IMR-90 (cell line): ENCODE measurements around the gene EGFR. TPM values are rescaled to one million over a fixed set of nuclear protein-coding genes. Genes with fewer than 3 reads are reported as not detected.

Experiments used
- CEBPB ChIP-seq: IDR thresholded peaks from 2 replicates; pipeline ENCODE4 v1.6.1; 2012; ENCODE audit warnings: low read depth, low read length, improper control_type of control experiment
- CHD1 ChIP-seq: IDR thresholded peaks from 2 replicates; pipeline ENCODE4 v1.6.1; 2012; ENCODE audit warnings: low read depth, low read length, improper control_type of control experiment
- FOS ChIP-seq: fragments of 150-350 bp; IDR thresholded peaks from 2 replicates; pipeline ENCODE4 v1.6.1; 2016; ENCODE audit warnings: low read depth, low read length
- MAFK ChIP-seq: IDR thresholded peaks from 2 replicates; pipeline ENCODE4 v1.6.1; 2012; ENCODE audit warnings: low read depth, low read length, improper control_type of control experiment
- NFE2L2 ChIP-seq: fragments of 150-350 bp; IDR thresholded peaks from 2 replicates; pipeline ENCODE4 v1.6.1; 2016; ENCODE audit warnings: low read depth, mild to moderate bottlenecking, low read length
- POLR2A ChIP-seq: IDR thresholded peaks from 2 replicates; pipeline ENCODE4 v1.6.1; 2012; ENCODE audit warnings: mild to moderate bottlenecking, low read depth, low read length
- polyA plus RNA-seq, 3 experiments: library from polyadenylated mRNA; depleted of rRNA; stranded (reverse); fragments of >200 nt; gene quantifications; 2 replicates each; pipeline ENCODE4 v1.2.3, GENCODE V29; 2012; ENCODE audit warnings: low replicate concordance in 1 of 3
- total RNA-seq: library from RNA; depleted of rRNA; stranded (reverse); fragments of >200 nt; gene quantifications from 2 replicates; pipeline ENCODE4 v1.2.3, GENCODE V29; 2012

The EGFR gene
- total and polyA plus RNA-seq, 2 of the 4 experiments (the other 2 are of a cell fraction): 36.9 to 60.4 TPM

DNA sequence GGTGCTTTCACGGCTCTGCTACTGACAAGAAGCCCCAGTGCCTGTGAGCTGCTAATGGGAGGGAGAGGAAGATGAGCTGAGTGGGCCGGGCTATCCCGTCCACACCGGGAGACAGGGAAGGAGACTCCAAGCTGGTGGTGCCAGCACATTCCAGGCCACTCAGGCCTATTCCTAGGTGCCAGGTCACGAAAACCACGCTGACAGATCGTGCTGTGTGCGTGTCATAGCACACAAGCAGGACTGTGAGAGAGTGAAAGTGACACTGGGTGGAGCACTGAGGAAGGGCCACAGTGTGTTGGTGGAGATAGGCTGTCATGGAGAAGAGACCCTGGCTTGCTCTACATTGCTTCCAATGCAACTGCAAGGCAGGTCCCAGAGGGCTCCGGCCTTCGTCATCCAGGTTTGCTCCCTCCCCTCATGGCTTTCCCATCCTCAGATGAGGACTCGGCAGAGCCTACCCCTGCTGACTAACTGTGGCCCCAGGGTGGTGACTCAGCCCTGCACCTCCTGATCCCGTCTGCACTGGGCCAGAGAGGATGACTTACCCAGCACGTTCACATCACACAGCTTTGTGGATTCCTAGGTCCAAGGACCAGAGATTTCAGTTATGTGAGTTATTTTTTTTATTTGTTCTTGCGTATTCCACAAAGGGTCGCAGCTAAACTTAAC lies 167.3 kb downstream of the EGFR start (continued):
- no peak for TF ChIP-seq MAFK
- no peak for TF ChIP-seq POLR2A
- TF ChIP-seq CHD1: no peak
- TF ChIP-seq CEBPB: no peak
- peak; percentile 88 for TF ChIP-seq FOS
- TF ChIP-seq NFE2L2: peak; percentile 54; the same call in 1 of the 2 replicates
